Renal cortex interstitium (tissue), 11 donors: Measurements from ENCODE around the gene PMPCA. TPM values are rescaled to one million over a fixed set of nuclear protein-coding genes. Genes with fewer than 3 reads are reported as not detected.

Source experiments
- DNase-seq, 11 donors: peaks; one replicate each; pipeline ENCODE4 v3.0.0-alpha.2; 2013; ENCODE audit warnings: low read depth in 9 of 11, low spot score in 4 of 11; ENCODE audit errors: extremely low read depth in 1 of 11
- polyA plus RNA-seq, 3 donors: library from polyadenylated mRNA; unstranded; fragments of 120-200 nt; gene quantifications; one replicate each; pipeline ENCODE4 v1.2.1, GENCODE V29; 2013; ENCODE audit not compliant: insufficient read length in 3 of 3

Gene PMPCA
- polyA plus RNA-seq, 3 donors = 55.7 to 67.3 (median 61.1) TPM

GRCh38 chr9:136441191-136441680 is 30.8 kb downstream of the PMPCA start:
- DNase-seq = no peak

GRCh38 chr9:136441681-136442245 is 31.3 kb downstream of the PMPCA start:
- no peak for DNase-seq

DNA sequence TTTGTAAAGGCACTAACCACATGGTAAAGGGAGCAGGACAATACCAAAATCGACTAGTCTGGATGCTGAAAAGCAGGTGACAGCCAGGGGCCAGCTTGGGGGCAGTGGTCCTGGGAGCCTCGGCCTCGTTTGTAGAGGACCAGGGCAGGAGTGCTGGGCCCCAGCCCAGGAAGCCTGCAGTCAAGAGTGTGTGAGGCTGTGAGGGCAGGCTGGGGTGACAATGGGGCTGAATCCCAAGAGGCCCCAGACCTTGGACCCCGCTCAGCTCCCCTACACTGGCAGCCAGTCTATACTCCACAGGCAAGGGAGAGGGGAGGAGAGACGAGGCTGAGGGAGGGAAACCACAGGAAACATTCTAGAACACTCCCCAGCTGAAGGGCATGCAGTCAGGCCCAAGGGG is 31.8 kb downstream of the PMPCA start:
- no peak for DNase-seq

GRCh38 chr9:136443087-136443486 is 32.6 kb downstream of the PMPCA start:
- DNase-seq = no peak

DNA sequence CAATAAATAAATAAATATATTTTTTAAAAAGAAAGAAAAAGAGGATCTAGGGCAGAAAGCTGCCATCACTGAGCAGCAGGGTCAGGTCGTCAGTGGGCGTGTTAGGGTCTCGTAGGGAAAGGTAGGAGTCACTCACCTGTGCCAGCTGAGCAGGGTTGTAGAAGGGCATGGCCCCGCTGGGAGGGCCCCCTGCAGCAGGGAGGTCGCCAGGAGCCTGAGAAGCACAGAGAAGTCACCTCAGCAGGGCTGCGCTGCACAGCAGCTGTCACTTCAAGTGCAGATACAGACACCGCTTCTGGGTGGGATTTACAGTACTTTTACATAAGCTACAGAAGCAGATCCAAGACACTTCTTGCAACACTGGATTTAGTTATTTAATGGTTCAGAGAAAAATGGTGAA is 33.2 kb downstream of the PMPCA start:
- DNase-seq = no peak

DNA sequence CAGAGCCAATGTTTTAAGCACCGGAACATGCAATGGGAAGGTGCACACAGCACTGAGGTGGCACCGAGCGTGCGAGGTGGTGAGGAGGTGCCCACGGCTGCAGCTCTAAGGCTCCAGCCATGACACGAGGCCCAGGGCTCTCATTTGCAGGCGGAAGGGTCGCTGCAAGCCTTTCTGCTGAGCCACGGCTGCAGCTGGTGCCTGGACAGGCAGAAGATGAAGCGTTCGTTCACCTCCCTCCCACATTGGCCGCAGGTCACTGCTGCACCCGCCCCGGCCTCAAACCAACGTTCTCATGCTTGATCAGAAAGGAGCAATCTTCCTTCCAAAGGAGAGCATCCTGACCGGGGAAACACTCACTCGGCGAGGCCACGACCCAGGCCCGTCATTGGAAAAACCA is 33.6 kb downstream of the PMPCA start:
- no peak for DNase-seq

GRCh38 chr9:136445799-136446198 is 35.3 kb downstream of the PMPCA start:
- DNase-seq = no peak

- DNase-seq = no peak
These were observed 36.8 kb downstream of the PMPCA start for GRCh38 chr9:136447173-136447778.

- no peak for DNase-seq
These were observed 38.2 kb downstream of the PMPCA start for GRCh38 chr9:136448655-136449054.

DNA sequence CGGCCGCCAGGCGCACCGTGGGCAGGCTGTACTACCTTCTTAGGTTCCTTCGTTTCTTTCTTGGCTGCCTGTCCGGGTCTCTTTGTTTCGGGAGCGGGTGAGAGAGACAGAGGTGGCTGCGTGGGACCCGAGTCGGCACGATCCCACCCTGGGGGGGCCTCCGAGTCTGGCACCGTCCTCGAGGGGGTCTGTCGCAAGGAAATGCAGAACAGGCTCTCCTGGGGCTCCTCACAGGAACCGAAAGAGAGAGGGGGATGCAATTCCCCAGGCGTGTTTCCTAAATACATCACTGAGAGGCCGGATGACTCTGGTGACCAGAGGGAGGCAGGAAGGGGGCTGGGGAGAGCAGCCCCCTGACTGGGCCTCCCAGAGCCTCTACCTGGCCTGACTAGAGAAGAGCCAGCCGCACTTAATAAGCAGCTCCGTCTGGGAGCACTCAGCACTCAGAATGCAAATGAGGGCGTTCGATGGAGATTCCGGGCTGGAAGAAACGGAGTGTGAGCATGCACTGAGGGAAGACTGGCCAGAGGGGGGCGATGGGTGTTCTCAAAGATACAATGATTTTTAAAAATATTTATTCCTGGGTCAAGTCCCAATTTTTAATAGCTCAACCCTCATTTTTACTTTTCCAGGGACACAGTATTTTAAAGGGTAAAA is 40.9 kb downstream of the PMPCA start:
- no peak for DNase-seq

DNA sequence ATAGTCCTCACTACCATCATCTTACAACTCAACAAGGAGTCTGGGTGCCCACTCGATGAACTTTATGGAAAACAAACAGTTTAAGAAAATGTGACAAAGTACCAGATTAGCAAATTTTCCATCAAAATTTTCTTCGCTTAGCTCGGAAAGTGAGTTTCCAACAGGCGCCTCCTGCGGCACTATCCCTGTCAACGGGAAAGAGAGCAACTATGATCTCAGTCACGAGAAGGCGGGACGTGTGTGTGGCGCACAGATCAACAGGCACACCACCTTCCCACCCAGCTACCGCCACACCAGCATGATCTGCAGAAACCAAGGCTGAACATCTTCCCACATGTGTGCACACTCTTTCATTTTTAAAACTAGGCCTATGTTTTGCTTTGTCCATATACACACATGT is 42.9 kb downstream of the PMPCA start:
- no peak for DNase-seq

GRCh38 chr9:136454026-136454796 is 43.8 kb downstream of the PMPCA start:
- DNase-seq = no peak

DNA sequence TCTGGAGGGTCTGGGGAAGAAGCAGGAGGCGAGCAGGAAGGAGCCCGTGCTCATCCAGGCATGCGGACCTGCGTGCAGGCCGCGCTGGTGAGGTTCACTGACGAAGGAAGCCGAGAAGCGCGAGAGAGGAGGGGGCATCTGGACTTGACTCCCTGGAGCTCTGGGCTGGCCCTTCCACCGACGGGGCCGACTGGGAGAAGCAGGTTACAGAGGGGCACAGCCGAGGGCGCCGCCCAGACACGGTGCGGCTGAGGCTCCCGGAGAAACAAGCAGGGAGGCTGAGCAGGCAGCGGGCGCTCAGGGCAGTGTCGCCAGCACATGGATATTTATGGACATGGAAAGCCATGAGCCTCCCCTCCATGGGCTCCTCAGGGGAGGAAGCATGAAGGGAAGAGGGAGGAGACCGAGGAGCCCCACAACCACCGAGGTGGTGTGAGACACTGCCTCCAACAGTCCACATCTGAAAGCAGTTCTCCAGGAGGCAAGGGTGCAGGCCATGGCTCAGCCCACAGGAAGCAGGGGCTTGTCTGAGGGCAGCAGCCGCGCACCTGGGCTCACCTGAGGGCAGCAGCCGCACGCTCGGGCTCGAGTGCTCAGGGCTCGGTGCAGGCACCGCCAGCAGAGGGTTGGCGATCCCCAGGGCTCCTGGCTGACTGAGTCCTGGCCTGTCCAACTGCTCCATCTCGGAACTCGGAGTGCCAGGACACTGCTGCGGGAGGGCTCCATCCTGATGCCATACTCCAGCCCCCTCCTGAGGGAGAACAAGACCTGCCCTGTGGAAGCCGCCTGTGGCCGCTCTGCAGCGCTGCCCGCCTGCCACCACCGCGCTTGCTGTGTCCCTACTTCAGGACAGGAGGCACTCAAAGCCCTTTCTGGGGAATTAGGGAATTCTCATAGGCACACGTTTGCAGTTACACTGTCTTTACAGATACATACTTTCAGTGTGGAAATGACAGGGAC is 44.9 kb downstream of the PMPCA start:
- no peak for DNase-seq

DNA sequence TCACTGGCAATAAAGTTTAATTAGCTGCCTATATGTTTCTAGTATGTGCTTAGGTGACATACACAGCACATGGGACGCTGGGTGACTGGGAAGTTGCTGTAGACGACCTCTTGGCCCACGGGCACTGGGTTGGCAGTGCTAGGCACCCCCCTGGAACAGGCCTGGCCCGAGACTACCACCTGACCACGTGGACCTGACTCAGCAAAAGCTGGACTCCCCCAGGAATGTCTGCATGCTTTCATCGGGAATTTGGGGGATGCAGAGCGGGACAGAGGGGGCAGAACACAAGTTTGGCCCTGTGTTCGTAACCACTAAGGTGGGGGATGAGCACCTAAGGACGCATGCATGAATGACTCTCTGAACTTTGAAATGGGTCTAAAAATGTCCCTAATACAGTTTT is 45.8 kb downstream of the PMPCA start:
- no peak for DNase-seq

DNA sequence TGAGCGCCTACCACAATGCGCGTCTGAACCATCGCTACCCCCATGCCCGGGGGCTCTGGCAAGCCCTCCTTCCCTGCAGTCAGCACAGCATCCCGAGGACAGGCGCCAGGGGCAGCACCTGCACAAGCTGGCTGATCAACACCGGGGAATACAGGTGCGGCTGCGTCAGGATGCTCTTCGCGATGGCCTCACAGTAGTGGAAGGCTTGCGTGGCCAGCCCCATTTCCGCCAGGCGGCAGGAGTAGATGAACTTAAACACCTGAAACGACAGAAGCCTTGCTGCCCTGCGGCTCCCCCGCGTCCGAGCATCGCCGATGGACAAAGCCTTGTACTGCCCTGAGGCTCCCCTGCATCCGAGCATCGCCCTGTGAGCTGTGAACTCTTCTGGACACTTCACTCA is 46.9 kb downstream of the PMPCA start:
- DNase-seq = no peak

DNA sequence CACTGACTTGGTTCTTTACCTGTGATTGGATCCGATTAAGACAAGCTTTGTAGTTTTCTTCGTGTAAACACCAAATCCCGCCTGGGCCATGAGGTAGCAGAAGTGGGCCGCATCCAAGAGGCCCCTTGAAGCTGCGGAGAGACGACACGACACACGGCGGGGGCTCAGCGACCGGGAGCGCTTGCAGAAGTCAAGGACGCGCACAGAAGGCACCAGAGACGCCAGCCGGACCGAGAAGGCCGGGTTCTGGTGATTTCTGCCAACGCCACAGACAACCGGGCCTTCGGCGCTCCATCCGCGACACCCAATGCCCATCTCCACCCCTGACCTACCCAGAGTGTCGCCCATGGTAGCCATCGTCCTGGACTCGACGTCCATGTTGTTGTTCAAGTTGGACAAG is 49.0 kb downstream of the PMPCA start:
- no peak for DNase-seq

DNA sequence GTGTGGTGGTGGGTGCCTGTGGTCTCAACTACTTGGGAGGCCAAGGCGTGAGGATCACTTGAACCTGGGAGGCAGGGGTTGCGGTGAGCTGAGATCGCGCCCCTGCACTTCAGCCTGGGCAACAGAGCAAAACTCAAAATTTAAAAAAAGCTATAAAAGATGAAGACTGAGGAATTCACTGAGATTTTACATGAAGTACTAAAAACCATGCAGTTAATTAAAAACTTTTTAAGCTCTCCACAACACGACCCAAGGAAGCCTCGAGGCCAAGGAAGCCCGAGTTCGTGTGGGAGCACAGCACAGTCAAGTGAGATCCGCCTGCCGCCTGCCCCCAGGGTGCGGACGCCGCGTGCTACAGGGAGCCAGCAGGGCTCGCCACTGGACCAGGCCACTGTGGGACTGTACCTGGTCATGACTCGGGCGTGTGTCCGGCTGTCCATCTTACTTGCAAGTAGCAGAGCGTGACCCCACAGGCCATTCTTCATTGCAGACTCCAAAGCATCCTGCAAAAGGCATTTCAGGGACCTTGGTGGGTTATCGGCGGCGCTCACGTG is 50.4 kb downstream of the PMPCA start:
- no peak for DNase-seq

GRCh38 chr9:136462664-136463063 is 52.2 kb downstream of the PMPCA start:
- DNase-seq = no peak

DNA sequence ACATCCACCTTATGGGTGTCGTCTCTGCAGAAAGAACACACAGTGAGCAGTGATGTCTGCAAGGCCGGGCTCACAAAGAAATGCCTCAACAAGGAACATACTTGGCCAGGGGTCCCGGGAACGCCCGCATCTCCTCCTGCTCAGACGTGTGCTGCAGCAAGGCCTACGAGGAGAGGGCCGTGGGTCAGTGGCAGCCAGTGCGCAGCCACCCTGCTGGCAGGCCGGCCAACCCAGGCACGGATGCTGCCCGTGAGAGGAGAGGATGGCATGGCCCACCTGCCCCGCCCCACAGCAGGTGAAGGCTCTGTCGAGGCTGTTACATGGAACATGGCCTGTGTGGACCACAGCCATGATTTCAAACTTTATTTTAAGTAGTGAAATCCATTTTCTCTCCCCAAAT is 53.1 kb downstream of the PMPCA start:
- no peak for DNase-seq
